Measurements from ENCODE around the gene PHGDH.

Gene PHGDH

DNA sequence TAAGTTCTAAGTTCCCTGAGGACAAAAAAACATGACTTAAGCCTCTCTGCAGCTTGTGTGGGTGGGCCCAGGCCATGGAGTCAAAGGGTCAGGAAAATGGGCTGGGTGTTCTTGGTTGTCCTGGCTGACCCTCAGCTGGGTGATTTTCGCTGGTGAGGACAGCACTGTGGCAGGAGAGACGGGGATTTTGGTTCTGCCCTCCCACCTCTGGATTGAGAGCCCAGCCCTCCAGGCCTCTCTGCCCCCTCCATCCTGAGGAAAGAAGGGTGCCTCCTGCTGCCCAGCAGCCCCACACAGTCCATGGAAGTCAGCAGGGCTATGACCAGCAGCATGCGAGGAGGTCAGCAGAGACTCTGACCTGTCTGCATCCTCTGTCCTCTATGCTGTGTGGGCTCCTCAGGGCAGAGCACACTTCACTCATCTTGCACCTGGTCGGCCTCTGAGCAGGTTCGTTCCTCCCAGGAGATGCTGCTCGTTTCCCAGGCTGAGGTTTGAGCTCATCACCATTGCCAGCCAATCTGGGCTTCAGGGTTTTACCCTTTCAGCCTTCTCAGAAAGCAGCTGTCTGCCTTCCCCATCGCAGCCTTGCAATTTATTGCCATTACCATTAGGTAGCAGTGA lies 26.5 kb downstream of the PHGDH start:
- no peak for DNase-seq (ENCODE audit: low read depth)
- TF ChIP-seq CTCF (conservative IDR thresholded peaks at IDR 0.05; ENCODE audit: low read depth, low read length): no peak
- no peak overlapping the region for H3K4me3 ChIP-seq (ENCODE audit: low read depth, low read length)

DNA sequence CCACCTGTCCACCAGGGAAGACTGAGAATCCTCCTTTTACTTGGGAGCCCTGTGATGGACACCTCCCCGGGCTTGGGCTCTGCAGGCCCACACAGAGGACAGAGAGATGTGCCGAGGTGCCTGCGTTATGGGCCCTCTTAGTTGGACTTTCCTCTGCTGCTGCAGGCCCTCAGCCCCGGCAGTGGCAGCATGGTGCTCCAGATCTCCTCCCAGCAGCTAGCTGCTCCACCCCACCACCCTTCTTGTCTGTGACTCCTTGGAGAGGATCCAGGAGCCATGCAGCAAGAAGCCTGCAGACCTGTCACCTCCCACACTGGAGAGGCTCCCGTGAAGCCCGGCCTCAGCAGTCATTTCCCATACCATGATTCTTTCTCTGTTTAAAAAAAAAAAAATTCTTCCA lies 27.4 kb downstream of the PHGDH start:
- no peak for DNase-seq (ENCODE audit: low read depth)
- TF ChIP-seq CTCF (conservative IDR thresholded peaks at IDR 0.05; ENCODE audit: low read depth, low read length): no peak
- no peak overlapping the region for H3K4me3 ChIP-seq (ENCODE audit: low read depth, low read length)

GRCh38 chr1:119740261-119740660 lies 28.5 kb downstream of the PHGDH start:
- TF ChIP-seq CTCF (conservative IDR thresholded peaks at IDR 0.05; ENCODE audit: low read depth, low read length): no peak
- H3K4me3 ChIP-seq (ENCODE audit: low read depth, low read length): no peak overlapping the region
- no peak for DNase-seq (ENCODE audit: low read depth)

DNA sequence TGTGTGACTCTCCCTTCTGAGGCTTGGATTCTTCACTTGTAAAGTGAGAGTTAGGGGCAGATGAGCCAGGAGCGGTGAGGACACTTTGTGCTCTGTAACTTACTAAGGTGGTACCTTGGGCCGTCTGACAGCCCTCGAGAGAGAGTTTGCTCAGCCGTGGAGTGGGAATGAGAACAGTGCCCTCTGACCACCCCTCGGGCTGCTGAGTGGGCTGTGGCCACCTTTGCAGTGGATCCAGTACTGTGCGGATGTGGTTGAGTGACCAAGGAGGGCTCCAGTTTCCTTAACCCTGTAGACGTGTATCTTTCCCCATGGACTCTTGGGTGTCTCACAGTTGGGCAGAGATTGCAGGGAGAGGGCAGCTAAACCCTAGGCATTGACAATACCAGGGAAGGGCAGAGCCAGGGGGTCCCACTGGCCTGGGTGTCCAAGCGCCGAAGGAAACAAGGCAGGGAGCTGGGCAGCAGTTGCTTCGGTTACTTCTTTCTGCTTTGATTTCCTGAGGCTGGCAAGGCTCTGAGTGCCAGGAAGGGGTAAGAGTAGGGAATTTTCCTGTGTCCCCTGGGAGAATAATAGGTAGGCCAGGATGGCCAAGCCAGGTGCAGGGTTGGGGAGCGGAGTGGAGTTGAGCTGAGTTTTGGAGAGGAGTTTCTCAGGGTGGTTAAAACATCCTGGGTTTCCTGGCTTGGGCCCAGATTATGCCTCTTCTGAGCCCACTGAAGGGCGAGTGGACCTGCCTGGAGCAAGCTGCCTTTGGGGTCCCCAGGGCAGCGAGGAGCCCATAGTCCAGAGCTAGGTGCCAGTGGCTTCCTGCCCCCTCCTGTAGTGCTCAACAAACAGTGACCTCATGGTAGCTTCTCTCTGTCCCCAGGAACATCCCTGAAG lies 29.4 kb downstream of the PHGDH start:
- DNase-seq (ENCODE audit: low read depth): no peak
- TF ChIP-seq CTCF (conservative IDR thresholded peaks at IDR 0.05; ENCODE audit: low read depth, low read length): no peak

DNA sequence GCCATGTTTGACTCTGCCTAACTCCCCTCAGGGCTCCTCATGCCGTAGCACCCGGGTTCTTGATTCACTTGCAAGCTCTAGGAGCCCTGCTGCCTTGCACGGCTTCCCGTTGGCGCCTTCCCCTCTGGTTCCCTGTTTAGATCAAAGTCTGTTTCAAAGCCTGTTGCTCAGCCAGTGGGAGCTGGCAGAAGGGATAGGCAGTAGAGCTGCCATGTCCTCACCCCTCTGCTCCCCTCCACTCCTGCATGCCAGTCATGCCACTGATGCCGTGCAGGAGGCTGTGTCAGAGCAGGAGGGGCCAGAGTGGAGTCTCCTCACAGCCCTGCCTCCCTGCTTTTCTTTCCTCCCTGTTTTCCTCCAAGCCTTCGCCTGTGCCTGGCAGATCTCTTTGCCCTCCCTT lies 30.5 kb downstream of the PHGDH start:
- no peak overlapping the region for H3K4me3 ChIP-seq (ENCODE audit: low read depth, low read length)
- no peak for TF ChIP-seq CTCF (conservative IDR thresholded peaks at IDR 0.05; ENCODE audit: low read depth, low read length)
- no peak for DNase-seq (ENCODE audit: low read depth)

More for the DNA sequence above, 29.4 kb downstream of the PHGDH start:
- no peak overlapping the region for H3K4me3 ChIP-seq (ENCODE audit: low read depth, low read length)

GRCh38 chr1:119742677-119743076 lies 30.9 kb downstream of the PHGDH start:
- TF ChIP-seq CTCF (conservative IDR thresholded peaks at IDR 0.05; ENCODE audit: low read depth, low read length): no peak
- H3K4me3 ChIP-seq (ENCODE audit: low read depth, low read length): no peak overlapping the region
- no peak for DNase-seq (ENCODE audit: low read depth)
